ENCODE measurements around the gene PIK3CD.

GRCh38 chr1:9668080-9668479 lies 16.5 kb downstream of the PIK3CD start:
- TF ChIP-seq POLR2A (IDR thresholded peaks at IDR 0.05; ENCODE audit: low read length), result no peak
- no peak for TF ChIP-seq GATA1 (IDR thresholded peaks at IDR 0.05; ENCODE audit: low read depth, low read length)

All from erythroblast (primary cell).